GM23248 (cell line): ENCODE results near the gene CHKB. TPM values are rescaled to one million over a fixed set of nuclear protein-coding genes. Genes with fewer than 3 reads are reported as not detected.
"Not testable (repeated sequence)": the region's sequence is repeated elsewhere in the genome, so short reads cannot be mapped to it uniquely, and the experiment has no call there.

ENCODE experiments used
- DNase-seq: peaks from one replicate; pipeline ENCODE4 v3.0.0-alpha.2; 2015
- H2AFZ ChIP-seq: fragments of 200-600 bp; sonication (generic); 2 replicates; pipeline ENCODE4 v1.6.1; 2016; ENCODE audit warnings: antibody characterized with exemption
- H3F3A ChIP-seq: fragments of 200-600 bp; sonication (generic); 2 replicates; pipeline ENCODE4 v1.6.1; 2016; ENCODE audit warnings: mild to moderate bottlenecking, antibody characterized with exemption, mixed run types; ENCODE audit not compliant: insufficient read depth
- H3K27ac ChIP-seq: fragments of 200-600 bp; sonication (generic); 2 replicates; pipeline ENCODE4 v1.5.1; 2016; ENCODE audit warnings: mild to moderate bottlenecking
- H3K27me3 ChIP-seq: fragments of 200-600 bp; sonication (generic); replicated peaks from 2 replicates; pipeline ENCODE4 v1.6.1; 2016; ENCODE audit warnings: mild to moderate bottlenecking; ENCODE audit not compliant: insufficient read depth
- H3K36me3 ChIP-seq: fragments of 200-600 bp; sonication (generic); 2 replicates; pipeline ENCODE4 v1.6.1; 2016; ENCODE audit warnings: low read depth, mild to moderate bottlenecking
- H3K4me1 ChIP-seq: fragments of 200-600 bp; sonication (generic); 2 replicates; pipeline ENCODE4 v1.6.1; 2016; ENCODE audit warnings: mild to moderate bottlenecking; ENCODE audit not compliant: insufficient read depth
- H3K4me2 ChIP-seq: fragments of 200-600 bp; sonication (generic); one replicate; pipeline ENCODE4 v1.6.1; 2016; ENCODE audit warnings: mild to moderate bottlenecking; ENCODE audit not compliant: unreplicated experiment
- H3K4me3 ChIP-seq: fragments of 200-600 bp; sonication (generic); 2 replicates; pipeline ENCODE4 v1.5.1; 2016; ENCODE audit warnings: mild to moderate bottlenecking
- H3K79me2 ChIP-seq: fragments of 200-600 bp; sonication (generic); 2 replicates; pipeline ENCODE4 v1.6.1; 2016; ENCODE audit warnings: mild to moderate bottlenecking; ENCODE audit not compliant: insufficient read depth
- H3K9ac ChIP-seq: fragments of 200-600 bp; sonication (generic); 2 replicates; pipeline ENCODE4 v1.6.1; 2016; ENCODE audit warnings: mild to moderate bottlenecking
- H3K9me2 ChIP-seq: fragments of 200-600 bp; sonication (generic); 2 replicates; pipeline ENCODE4 v1.6.1; 2016; ENCODE audit warnings: mixed run types, mild to moderate bottlenecking, moderate library complexity; ENCODE audit not compliant: insufficient read depth
- H3K9me3 ChIP-seq: fragments of 200-600 bp; sonication (generic); one replicate; pipeline ENCODE4 v1.6.1; 2017; ENCODE audit warnings: low read depth
- H4K20me1 ChIP-seq: fragments of 200-600 bp; sonication (generic); 2 replicates; pipeline ENCODE4 v1.6.0; 2016; ENCODE audit not compliant: insufficient read depth
- EZH2 ChIP-seq: fragments of 200-600 bp; sonication (generic); IDR thresholded peaks from 2 replicates; pipeline ENCODE4 v1.6.1; 2018; ENCODE audit warnings: antibody characterized with exemption, mild to moderate bottlenecking; ENCODE audit not compliant: insufficient read depth, poor library complexity, severe bottlenecking
- EZH2phosphoT487 ChIP-seq: fragments of 200-600 bp; sonication (generic); IDR thresholded peaks from 2 replicates; pipeline ENCODE4 v1.6.1; 2018; ENCODE audit warnings: antibody characterized with exemption, moderate library complexity, mild to moderate bottlenecking, low read depth; ENCODE audit not compliant: insufficient read depth
- WGBS, 2 experiments: methylation state at CpG; one replicate each; pipeline ENCODE4 v1.1.6; 2015 to 2017; ENCODE audit warnings: low lambda C conversion rate in 2 of 2, low coverage in 1 of 2; ENCODE audit errors: missing lambda C conversion rate in 2 of 2; 5-methylcytosine and 5-hydroxymethylcytosine counted together
- in situ Hi-C: fragments of 300-500 bp; cut with MboI; formaldehyde crosslinking; loops from 2 replicates; pipeline ENCODE4 v1.15.0; 2020
- polyA plus RNA-seq: library from polyadenylated mRNA; unstranded; fragments of >200 nt; fragmentation: Nextera tagmentation; extraction: Ambion mirVana; gene quantifications from 2 replicates; pipeline ENCODE4 v1.2.1, GENCODE V29; 2016
- total RNA-seq: library from RNA; depleted of rRNA; stranded (reverse); fragments of >200 nt; shearing (Covaris generic); gene quantifications from 2 replicates; pipeline ENCODE4 v1.2.3, GENCODE V29; 2014

CHKB gene
- total and polyA plus RNA-seq, 2 experiments from 2014 or later, result 41.3 to 41.7 TPM

GRCh38 chr22:50608996-50609395, 26.3 kb upstream of the CHKB start:
- no peak for DNase-seq
- 58 to 67% methylated on average over 10 of the region's 10 CpGs for WGBS, 2 experiments
- no peaks in the 10 kb centered on the region for H3F3A ChIP-seq
- no peak overlapping the region for H3K9ac ChIP-seq
- no peaks in the 10 kb centered on the region for H3K4me1 ChIP-seq
- no peak for TF ChIP-seq EZH2phosphoT487
- no peak for TF ChIP-seq EZH2
- no peak overlapping the region for H3K27ac ChIP-seq
- no peaks in the 10 kb centered on the region for H3K9me3 ChIP-seq
- no peaks in the 10 kb centered on the region for H3K36me3 ChIP-seq
- H3K27me3 ChIP-seq, result no peaks in the 10 kb centered on the region; the same call in none of the 2 replicates
- no peaks in the 10 kb centered on the region for H3K9me2 ChIP-seq
- no peaks in the 10 kb centered on the region for H4K20me1 ChIP-seq
- H3K4me3 ChIP-seq, result no peak overlapping the region
- in situ Hi-C loops, result no loop called here
- no peak overlapping the region for H3K4me2 ChIP-seq
- no peak overlapping the region for H2AFZ ChIP-seq
- no peaks in the 10 kb centered on the region for H3K79me2 ChIP-seq

GRCh38 chr22:50608058-50608840, 25.6 kb upstream of the CHKB start:
- H2AFZ ChIP-seq, in situ Hi-C loops, H3K27me3 ChIP-seq, H4K20me1 ChIP-seq, H3K9me2 ChIP-seq, H3K9ac ChIP-seq, H3K4me1 ChIP-seq, H3K27ac ChIP-seq, DNase-seq, H3F3A ChIP-seq, H3K36me3 ChIP-seq, H3K79me2 ChIP-seq, H3K4me2 ChIP-seq, H3K9me3 ChIP-seq, H3K4me3 ChIP-seq: not testable (repeated sequence)
- 70 to 74% methylated on average over 17 to 39 of the region's 39 CpGs for WGBS, 2 experiments

- Histone ChIP-seq H3F3A (no peaks in the 10 kb centered on the region), H3K4me2 (no peak overlapping the region), H3K36me3 (no peaks in the 10 kb centered on the region), H3K4me3 (no peak overlapping the region), H3K27me3 (no peaks in the 10 kb centered on the region; the same call in none of the 2 replicates), H4K20me1 (no peaks in the 10 kb centered on the region), H3K9ac (no peak overlapping the region), H3K9me3 (no peaks in the 10 kb centered on the region), H3K4me1 (no peaks in the 10 kb centered on the region), H3K9me2 (no peaks in the 10 kb centered on the region), H2AFZ (no peak overlapping the region), H3K27ac (no peak overlapping the region), H3K79me2 (no peaks in the 10 kb centered on the region)
- in situ Hi-C loops, result no loop called here
- WGBS, 2 experiments, result 62 to 69% methylated on average over 6 of the region's 6 CpGs
- TF ChIP-seq EZH2phosphoT487 (no peak), EZH2 (no peak)
- no peak for DNase-seq
Observed at GRCh38 chr22:50607659-50608020, 25.0 kb upstream of the CHKB start.

GRCh38 chr22:50606946-50607658, 24.5 kb upstream of the CHKB start:
- Histone ChIP-seq H3K4me3 (no peak overlapping the region), H3K27ac (no peak overlapping the region), H4K20me1 (no peaks in the 10 kb centered on the region), H3K9me3 (no peaks in the 10 kb centered on the region), H2AFZ (no peak overlapping the region), H3K9ac (no peak overlapping the region), H3K9me2 (no peaks in the 10 kb centered on the region), H3K36me3 (no peaks in the 10 kb centered on the region), H3K79me2 (no peaks in the 10 kb centered on the region), H3K4me2 (no peak overlapping the region), H3K27me3 (peaks cover 2% of the 10 kb centered on the region), H3F3A (no peaks in the 10 kb centered on the region), H3K4me1 (no peaks in the 10 kb centered on the region)
- DNase-seq, result no peak
- WGBS, 2 experiments, result 61 to 64% methylated on average over 13 to 17 of the region's 18 CpGs
- no peak for TF ChIP-seq EZH2
- no peak for TF ChIP-seq EZH2phosphoT487
- in situ Hi-C loops, result no loop called here
